GM23338 (cell line): Measurements from ENCODE around the gene PEPD.

Source experiments
- POLR2AphosphoS5 ChIP-seq: IDR thresholded peaks from 2 replicates; pipeline ENCODE4 v1.6.1; 2016; ENCODE audit warnings: antibody characterized with exemption, low read depth
- REST ChIP-seq: IDR thresholded peaks from one replicate; pipeline ENCODE4 v1.6.1; 2018; ENCODE audit warnings: antibody characterized with exemption; ENCODE audit not compliant: unreplicated experiment
- ZNF462 ChIP-seq: fragments of 250-450 bp; sonication (Bioruptor Pico); IDR thresholded peaks from 2 replicates; pipeline ENCODE4 v1.5.0; 2020; ENCODE audit warnings: mild to moderate bottlenecking, moderate library complexity
- TF ChIP-seq, protein P1 (sequence below), 2 experiments: fragments of 200-600 bp in 1 of 2; sonication (generic) in 1 of 2; conservative IDR thresholded peaks; 2 replicates each; pipeline versions ENCODE4 v1.5.1 to v1.6.1; 2016 to 2017; ENCODE audit warnings: antibody characterized with exemption in 2 of 2, low read depth in 2 of 2, mild to moderate bottlenecking in 2 of 2, moderate library complexity in 1 of 2

DNA sequence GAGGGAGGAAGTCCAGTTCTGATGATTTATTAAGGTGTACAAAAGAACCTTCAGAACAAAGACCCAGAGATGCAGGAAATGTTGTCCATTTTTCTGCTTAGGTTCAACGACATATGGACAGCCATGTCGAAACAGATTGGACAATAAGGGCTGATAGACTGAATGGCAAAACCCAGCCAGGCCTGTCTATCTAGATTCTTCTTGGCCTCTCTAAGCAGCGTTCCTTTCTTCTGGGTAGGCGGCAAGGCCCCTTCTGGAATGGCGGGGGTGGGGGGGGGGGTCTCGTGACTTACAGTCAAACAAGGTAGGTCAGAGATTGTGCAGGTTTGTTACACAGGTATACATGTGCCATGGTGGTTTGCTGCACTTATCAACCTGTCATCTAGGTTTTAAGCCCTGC lies 39.7 kb upstream of the PEPD start:
- TF ChIP-seq, protein P1, sequence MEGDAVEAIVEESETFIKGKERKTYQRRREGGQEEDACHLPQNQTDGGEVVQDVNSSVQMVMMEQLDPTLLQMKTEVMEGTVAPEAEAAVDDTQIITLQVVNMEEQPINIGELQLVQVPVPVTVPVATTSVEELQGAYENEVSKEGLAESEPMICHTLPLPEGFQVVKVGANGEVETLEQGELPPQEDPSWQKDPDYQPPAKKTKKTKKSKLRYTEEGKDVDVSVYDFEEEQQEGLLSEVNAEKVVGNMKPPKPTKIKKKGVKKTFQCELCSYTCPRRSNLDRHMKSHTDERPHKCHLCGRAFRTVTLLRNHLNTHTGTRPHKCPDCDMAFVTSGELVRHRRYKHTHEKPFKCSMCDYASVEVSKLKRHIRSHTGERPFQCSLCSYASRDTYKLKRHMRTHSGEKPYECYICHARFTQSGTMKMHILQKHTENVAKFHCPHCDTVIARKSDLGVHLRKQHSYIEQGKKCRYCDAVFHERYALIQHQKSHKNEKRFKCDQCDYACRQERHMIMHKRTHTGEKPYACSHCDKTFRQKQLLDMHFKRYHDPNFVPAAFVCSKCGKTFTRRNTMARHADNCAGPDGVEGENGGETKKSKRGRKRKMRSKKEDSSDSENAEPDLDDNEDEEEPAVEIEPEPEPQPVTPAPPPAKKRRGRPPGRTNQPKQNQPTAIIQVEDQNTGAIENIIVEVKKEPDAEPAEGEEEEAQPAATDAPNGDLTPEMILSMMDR (conservative IDR thresholded peaks at IDR 0.05; ENCODE audit: low read depth in 2 of 2), result no peak
- TF ChIP-seq ZNF462 (CRISPR knock-in tag) (no peak), POLR2AphosphoS5 (no peak), REST (no peak)
